HG03432 (cell line): ENCODE data around the gene NPHP1.
"Not testable (repeated sequence)": the region's sequence is repeated elsewhere in the genome, so short reads cannot be mapped to it uniquely, and the experiment has no call there.

ENCODE experiments used
- ATAC-seq: cut with Tn5 transposase; IDR thresholded peaks from one replicate; pipeline ENCODE4 v1.9.1; 2021; ENCODE audit warnings: mild to moderate bottlenecking, moderate library complexity; ENCODE audit not compliant: unreplicated experiment

NPHP1 gene

GRCh38 chr2:110204408-110205385 is at the start of gene NPHP1:
Gene NPHP1, minus strand, starts transcription at chr2:110205013. Its CDS starts 45 bp downstream, at chr2:110204968.
- peak; percentile 98 for ATAC-seq

- ATAC-seq: not testable (repeated sequence)
These were observed 43.4 kb upstream of the NPHP1 start for GRCh38 chr2:110248081-110248795.

- ATAC-seq: not testable (repeated sequence)
These were observed 40.9 kb upstream of the NPHP1 start for GRCh38 chr2:110245488-110246435.

- not testable (repeated sequence) for ATAC-seq
These were observed 38.5 kb upstream of the NPHP1 start for GRCh38 chr2:110243283-110243682.

GRCh38 chr2:110234514-110234913 is 29.7 kb upstream of the NPHP1 start:
- not testable (repeated sequence) for ATAC-seq

GRCh38 chr2:110229886-110230285 is 25.1 kb upstream of the NPHP1 start:
- ATAC-seq: not testable (repeated sequence)

GRCh38 chr2:110222626-110223025 is 17.8 kb upstream of the NPHP1 start:
- not testable (repeated sequence) for ATAC-seq

- ATAC-seq: no peak
These were observed 17.1 kb upstream of the NPHP1 start for GRCh38 chr2:110221938-110222337.

- ATAC-seq: no peak
These were observed 15.4 kb upstream of the NPHP1 start for GRCh38 chr2:110220190-110220564.

- ATAC-seq: no peak
These were observed 14.8 kb upstream of the NPHP1 start for GRCh38 chr2:110219496-110220189.

- ATAC-seq: not testable (repeated sequence)
These were observed 14.1 kb upstream of the NPHP1 start for GRCh38 chr2:110218889-110219288.

- no peak for ATAC-seq
These were observed 12.0 kb upstream of the NPHP1 start for GRCh38 chr2:110216803-110217202.

GRCh38 chr2:110216199-110216598 is 11.4 kb upstream of the NPHP1 start:
- ATAC-seq: no peak

- ATAC-seq: no peak
These were observed 10.8 kb upstream of the NPHP1 start for GRCh38 chr2:110215566-110216158.

- no peak for ATAC-seq
These were observed 10.3 kb upstream of the NPHP1 start for GRCh38 chr2:110215091-110215490.

- ATAC-seq: not testable (repeated sequence)
These were observed 8.7 kb upstream of the NPHP1 start for GRCh38 chr2:110213522-110213921.

GRCh38 chr2:110211938-110212858 is 7.4 kb upstream of the NPHP1 start, which contains the start of gene MTLN:
Gene MTLN, minus strand, starts transcription at chr2:110212547. Its CDS starts 22 bp downstream, at chr2:110212525.
- ATAC-seq: peak; percentile 94

GRCh38 chr2:110205660-110206455 is 1.0 kb upstream of the NPHP1 start:
- ATAC-seq: no peak
